ENCODE data around the gene PTCH1.

DNA sequence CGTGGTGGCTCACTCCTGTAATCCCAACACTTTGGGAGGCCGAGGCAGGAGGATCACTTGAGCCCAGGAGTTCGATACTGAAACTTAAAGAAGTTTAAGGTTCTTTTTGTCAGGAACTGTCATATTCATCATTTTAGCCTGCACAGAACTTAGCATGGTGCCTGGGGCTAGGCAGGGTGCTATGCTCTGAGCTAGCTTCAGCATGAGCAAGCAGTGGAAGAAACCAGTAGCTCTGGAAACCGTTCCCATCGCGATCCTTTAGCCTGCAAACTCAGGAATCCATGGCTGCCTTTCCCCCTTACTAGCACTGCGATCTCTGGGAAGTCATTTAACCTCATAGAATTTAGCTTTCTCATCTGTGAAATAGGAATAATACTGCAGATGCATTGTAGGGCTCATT lies 80.4 kb downstream of the PTCH1 start:
- TF ChIP-seq, protein P1, sequence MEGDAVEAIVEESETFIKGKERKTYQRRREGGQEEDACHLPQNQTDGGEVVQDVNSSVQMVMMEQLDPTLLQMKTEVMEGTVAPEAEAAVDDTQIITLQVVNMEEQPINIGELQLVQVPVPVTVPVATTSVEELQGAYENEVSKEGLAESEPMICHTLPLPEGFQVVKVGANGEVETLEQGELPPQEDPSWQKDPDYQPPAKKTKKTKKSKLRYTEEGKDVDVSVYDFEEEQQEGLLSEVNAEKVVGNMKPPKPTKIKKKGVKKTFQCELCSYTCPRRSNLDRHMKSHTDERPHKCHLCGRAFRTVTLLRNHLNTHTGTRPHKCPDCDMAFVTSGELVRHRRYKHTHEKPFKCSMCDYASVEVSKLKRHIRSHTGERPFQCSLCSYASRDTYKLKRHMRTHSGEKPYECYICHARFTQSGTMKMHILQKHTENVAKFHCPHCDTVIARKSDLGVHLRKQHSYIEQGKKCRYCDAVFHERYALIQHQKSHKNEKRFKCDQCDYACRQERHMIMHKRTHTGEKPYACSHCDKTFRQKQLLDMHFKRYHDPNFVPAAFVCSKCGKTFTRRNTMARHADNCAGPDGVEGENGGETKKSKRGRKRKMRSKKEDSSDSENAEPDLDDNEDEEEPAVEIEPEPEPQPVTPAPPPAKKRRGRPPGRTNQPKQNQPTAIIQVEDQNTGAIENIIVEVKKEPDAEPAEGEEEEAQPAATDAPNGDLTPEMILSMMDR (IDR thresholded peaks at IDR 0.05 in 2 of 3, conservative IDR thresholded peaks at IDR 0.05 in 1 of 3; ENCODE audit: borderline replicate concordance in 1 of 3, insufficient read depth in 1 of 3, low read depth in 2 of 3, low read length in 2 of 3), result no peak
- no peak for TF ChIP-seq RAD21 (IDR thresholded peaks at IDR 0.05; ENCODE audit: low read depth)
- TF ChIP-seq, protein P2, sequence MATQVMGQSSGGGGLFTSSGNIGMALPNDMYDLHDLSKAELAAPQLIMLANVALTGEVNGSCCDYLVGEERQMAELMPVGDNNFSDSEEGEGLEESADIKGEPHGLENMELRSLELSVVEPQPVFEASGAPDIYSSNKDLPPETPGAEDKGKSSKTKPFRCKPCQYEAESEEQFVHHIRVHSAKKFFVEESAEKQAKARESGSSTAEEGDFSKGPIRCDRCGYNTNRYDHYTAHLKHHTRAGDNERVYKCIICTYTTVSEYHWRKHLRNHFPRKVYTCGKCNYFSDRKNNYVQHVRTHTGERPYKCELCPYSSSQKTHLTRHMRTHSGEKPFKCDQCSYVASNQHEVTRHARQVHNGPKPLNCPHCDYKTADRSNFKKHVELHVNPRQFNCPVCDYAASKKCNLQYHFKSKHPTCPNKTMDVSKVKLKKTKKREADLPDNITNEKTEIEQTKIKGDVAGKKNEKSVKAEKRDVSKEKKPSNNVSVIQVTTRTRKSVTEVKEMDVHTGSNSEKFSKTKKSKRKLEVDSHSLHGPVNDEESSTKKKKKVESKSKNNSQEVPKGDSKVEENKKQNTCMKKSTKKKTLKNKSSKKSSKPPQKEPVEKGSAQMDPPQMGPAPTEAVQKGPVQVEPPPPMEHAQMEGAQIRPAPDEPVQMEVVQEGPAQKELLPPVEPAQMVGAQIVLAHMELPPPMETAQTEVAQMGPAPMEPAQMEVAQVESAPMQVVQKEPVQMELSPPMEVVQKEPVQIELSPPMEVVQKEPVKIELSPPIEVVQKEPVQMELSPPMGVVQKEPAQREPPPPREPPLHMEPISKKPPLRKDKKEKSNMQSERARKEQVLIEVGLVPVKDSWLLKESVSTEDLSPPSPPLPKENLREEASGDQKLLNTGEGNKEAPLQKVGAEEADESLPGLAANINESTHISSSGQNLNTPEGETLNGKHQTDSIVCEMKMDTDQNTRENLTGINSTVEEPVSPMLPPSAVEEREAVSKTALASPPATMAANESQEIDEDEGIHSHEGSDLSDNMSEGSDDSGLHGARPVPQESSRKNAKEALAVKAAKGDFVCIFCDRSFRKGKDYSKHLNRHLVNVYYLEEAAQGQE (IDR thresholded peaks at IDR 0.05; ENCODE audit: low read depth), result no peak
- TF ChIP-seq, protein P3, sequence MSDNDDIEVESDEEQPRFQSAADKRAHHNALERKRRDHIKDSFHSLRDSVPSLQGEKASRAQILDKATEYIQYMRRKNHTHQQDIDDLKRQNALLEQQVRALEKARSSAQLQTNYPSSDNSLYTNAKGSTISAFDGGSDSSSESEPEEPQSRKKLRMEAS (IDR thresholded peaks at IDR 0.05), result no peak
- TF ChIP-seq POLR2A (IDR thresholded peaks at IDR 0.05; ENCODE audit: borderline replicate concordance, extremely low read depth, insufficient read depth, insufficient read length), result no peak
- TF ChIP-seq SRF (IDR thresholded peaks at IDR 0.05; ENCODE audit: low read depth), result no peak
- TF ChIP-seq POLR2AphosphoS5 (IDR thresholded peaks at IDR 0.05; ENCODE audit: low read depth, low read length), result no peak
- no peak for TF ChIP-seq EGR1 (IDR thresholded peaks at IDR 0.05; ENCODE audit: low read depth)
- no peak for TF ChIP-seq EZH2 (IDR thresholded peaks at IDR 0.05)
- no peak for TF ChIP-seq CEBPB (IDR thresholded peaks at IDR 0.05; ENCODE audit: low read depth)
- no peak for TF ChIP-seq EZH2phosphoT487 (IDR thresholded peaks at IDR 0.05; ENCODE audit: borderline replicate concordance)

Data from HCT116 (cell line).